ENCODE data around the gene ACTL7A.

Gene ACTL7A

GRCh38 chr9:108854094-108854493 is 8.0 kb upstream of the ACTL7A start:
- no peak for DNase-seq (ENCODE audit: low read depth, low spot score)
- CTCF ChIA-PET, result interaction anchor here (1.2 kb wide), 1 partner anchor 100 kb away, joined by 4 read pairs; no protein-coding TSS in a partner anchor

GRCh38 chr9:108854641-108855528 is 7.2 kb upstream of the ACTL7A start:
- no peak for DNase-seq (ENCODE audit: low read depth, low spot score)
- POLR2A ChIA-PET, result no interaction called here
- no peak overlapping the region for H3K4me3 ChIP-seq (ENCODE audit: low read depth, low read length)
- CTCF ChIA-PET, result no interaction called here
- TF ChIP-seq CTCF (IDR thresholded peaks at IDR 0.05; ENCODE audit: insufficient read depth, low read length, missing control alignments), result no peak

More at GRCh38 chr9:108854094-108854493, 8.0 kb upstream of the ACTL7A start:
- POLR2A ChIA-PET, result no interaction called here
- no peak overlapping the region for H3K4me3 ChIP-seq (ENCODE audit: low read depth, low read length)
- TF ChIP-seq CTCF (IDR thresholded peaks at IDR 0.05; ENCODE audit: insufficient read depth, low read length, missing control alignments), result no peak

GRCh38 chr9:108855529-108855886 is 6.6 kb upstream of the ACTL7A start:
- no peak overlapping the region for H3K4me3 ChIP-seq (ENCODE audit: low read depth, low read length)
- ChIA-PET CTCF (no interaction called here), POLR2A (no interaction called here)
- DNase-seq (ENCODE audit: low read depth, low spot score), result no peak
- no peak for TF ChIP-seq CTCF (IDR thresholded peaks at IDR 0.05; ENCODE audit: insufficient read depth, low read length, missing control alignments)

GRCh38 chr9:108855888-108856287 is 6.2 kb upstream of the ACTL7A start, which contains the start of gene ACTL7B:
Gene ACTL7B, minus strand, starts transcription at chr9:108855986. Its CDS starts 56 bp downstream, at chr9:108855930.
- TF ChIP-seq CTCF (IDR thresholded peaks at IDR 0.05; ENCODE audit: insufficient read depth, low read length, missing control alignments), result no peak
- CTCF ChIA-PET, result no interaction called here
- POLR2A ChIA-PET, result no interaction called here
- no peak for DNase-seq (ENCODE audit: low read depth, low spot score)
- H3K4me3 ChIP-seq (ENCODE audit: low read depth, low read length), result no peak within 1 kb of the TSS

GRCh38 chr9:108857572-108857971 is 4.5 kb upstream of the ACTL7A start:
- no peak overlapping the region for H3K4me3 ChIP-seq (ENCODE audit: low read depth, low read length)
- CTCF ChIA-PET, result no interaction called here
- no peak for TF ChIP-seq CTCF (IDR thresholded peaks at IDR 0.05; ENCODE audit: insufficient read depth, low read length, missing control alignments)
- DNase-seq (ENCODE audit: low read depth, low spot score), result no peak
- POLR2A ChIA-PET, result no interaction called here

GRCh38 chr9:108859459-108860114 is 2.5 kb upstream of the ACTL7A start:
- DNase-seq (ENCODE audit: low read depth, low spot score), result no peak
- ChIA-PET CTCF (no interaction called here), POLR2A (no interaction called here)
- no peak overlapping the region for H3K4me3 ChIP-seq (ENCODE audit: low read depth, low read length)
- TF ChIP-seq CTCF (IDR thresholded peaks at IDR 0.05; ENCODE audit: insufficient read depth, low read length, missing control alignments), result no peak

Data from AG04449 (cell line).